Glutamatergic neuron (in vitro differentiated cells): ENCODE measurements around the gene NREP. TPM values are rescaled to one million over a fixed set of nuclear protein-coding genes. Genes with fewer than 3 reads are reported as not detected.

ENCODE experiments used
- DNase-seq: peaks from one replicate; pipeline ENCODE4 v3.0.0; 2022
- H3K27ac Mint-ChIP-seq: one replicate; pipeline ENCODE4 v1.8.0; 2020; ENCODE audit warnings: mild to moderate bottlenecking, mixed read lengths, inconsistent platforms; ENCODE audit not compliant: unreplicated experiment
- H3K27me3 Mint-ChIP-seq: one replicate; pipeline ENCODE4 v1.8.0; 2020; ENCODE audit warnings: mild to moderate bottlenecking, moderate library complexity, mixed read lengths, inconsistent platforms; ENCODE audit not compliant: unreplicated experiment
- H3K36me3 Mint-ChIP-seq: one replicate; pipeline ENCODE4 v1.8.0; 2020; ENCODE audit warnings: mild to moderate bottlenecking, mixed read lengths, inconsistent platforms; ENCODE audit not compliant: unreplicated experiment
- H3K4me1 Mint-ChIP-seq: one replicate; pipeline ENCODE4 v1.8.0; 2020; ENCODE audit warnings: mild to moderate bottlenecking, low read depth, mixed read lengths, inconsistent platforms; ENCODE audit not compliant: unreplicated experiment
- H3K4me3 Mint-ChIP-seq: one replicate; pipeline ENCODE4 v1.8.0; 2020; ENCODE audit warnings: mild to moderate bottlenecking, mixed read lengths, inconsistent platforms; ENCODE audit not compliant: unreplicated experiment
- H3K9me3 Mint-ChIP-seq: one replicate; pipeline ENCODE4 v1.8.0; 2020; ENCODE audit warnings: mild to moderate bottlenecking, moderate library complexity, mixed read lengths, inconsistent platforms; ENCODE audit not compliant: unreplicated experiment
- total RNA-seq: library from RNA; stranded (reverse); fragmentation: NEBNext Ultra II Directional; extraction: Animal tissue kit (Norgen Biotek cat#: 25700); gene quantifications from one replicate; pipeline ENCODE4 v1.2.1, GENCODE V29; 2021; ENCODE audit not compliant: unreplicated experiment
- TF ChIP-seq, protein P1 (sequence below): fragments of 200-600 bp; sonication (generic); IDR thresholded peaks from one replicate; pipeline ENCODE4 v1.5.0; 2021; ENCODE audit not compliant: partially characterized antibody, unreplicated experiment

NREP gene
- total RNA-seq, 1 donor from 2014 or later: 904 TPM

GRCh38 chr5:111752426-111752965 is 4.5 kb downstream of the NREP start:
- Mint-ChIP-seq H3K9me3 (peaks cover 16% of the 10 kb centered on the region), H3K27me3 (peaks cover 12% of the 10 kb centered on the region), H3K4me1 (peaks cover 48% of the 10 kb centered on the region), H3K4me3 (peak overlapping the region; percentile 85), H3K36me3 (peaks cover 5% of the 10 kb centered on the region), H3K27ac (peak overlapping the region; percentile 20)
- TF ChIP-seq, protein P1, sequence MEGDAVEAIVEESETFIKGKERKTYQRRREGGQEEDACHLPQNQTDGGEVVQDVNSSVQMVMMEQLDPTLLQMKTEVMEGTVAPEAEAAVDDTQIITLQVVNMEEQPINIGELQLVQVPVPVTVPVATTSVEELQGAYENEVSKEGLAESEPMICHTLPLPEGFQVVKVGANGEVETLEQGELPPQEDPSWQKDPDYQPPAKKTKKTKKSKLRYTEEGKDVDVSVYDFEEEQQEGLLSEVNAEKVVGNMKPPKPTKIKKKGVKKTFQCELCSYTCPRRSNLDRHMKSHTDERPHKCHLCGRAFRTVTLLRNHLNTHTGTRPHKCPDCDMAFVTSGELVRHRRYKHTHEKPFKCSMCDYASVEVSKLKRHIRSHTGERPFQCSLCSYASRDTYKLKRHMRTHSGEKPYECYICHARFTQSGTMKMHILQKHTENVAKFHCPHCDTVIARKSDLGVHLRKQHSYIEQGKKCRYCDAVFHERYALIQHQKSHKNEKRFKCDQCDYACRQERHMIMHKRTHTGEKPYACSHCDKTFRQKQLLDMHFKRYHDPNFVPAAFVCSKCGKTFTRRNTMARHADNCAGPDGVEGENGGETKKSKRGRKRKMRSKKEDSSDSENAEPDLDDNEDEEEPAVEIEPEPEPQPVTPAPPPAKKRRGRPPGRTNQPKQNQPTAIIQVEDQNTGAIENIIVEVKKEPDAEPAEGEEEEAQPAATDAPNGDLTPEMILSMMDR: no peak
- DNase-seq: no peak

DNA sequence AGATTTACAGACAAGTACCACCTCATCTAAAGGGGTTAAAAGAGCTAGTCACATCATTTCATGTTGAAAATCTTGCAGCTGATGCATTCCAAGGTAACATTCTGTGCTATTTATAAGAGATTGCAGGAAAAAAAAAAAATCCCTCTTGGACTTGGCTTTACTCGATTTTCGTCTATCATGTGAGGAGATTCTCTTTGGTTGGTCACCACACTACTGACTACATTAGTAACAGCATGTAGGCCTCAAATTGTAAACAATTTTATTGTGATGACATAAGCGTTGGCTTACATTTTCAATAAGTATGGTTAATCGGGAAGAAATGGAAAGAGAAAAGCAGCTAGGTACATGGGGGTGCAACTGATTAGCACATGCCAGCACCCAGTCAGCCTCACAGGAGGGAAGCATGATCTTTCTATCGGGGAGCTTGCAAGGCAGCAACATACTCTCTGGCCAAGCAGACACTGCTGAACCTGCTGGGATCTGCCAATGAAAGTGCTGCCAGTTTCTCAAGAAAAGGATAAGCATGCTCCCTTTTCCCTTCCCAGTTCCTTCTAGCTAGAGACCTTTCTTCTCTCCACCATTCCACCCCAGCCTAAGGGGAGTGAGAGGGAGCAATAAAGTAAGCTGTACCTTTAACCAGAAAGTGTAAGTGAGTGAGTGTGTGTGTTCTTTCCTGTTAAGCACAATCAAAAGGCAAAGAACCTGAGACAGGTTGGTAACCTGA is 7.5 kb downstream of the NREP start:
- TF ChIP-seq, protein P1: no peak
- H3K4me3 Mint-ChIP-seq: peak overlapping the region; percentile 50
- H3K27ac Mint-ChIP-seq: peak overlapping the region; percentile 55
- H3K9me3 Mint-ChIP-seq: no peaks in the 10 kb centered on the region
- H3K4me1 Mint-ChIP-seq: peaks cover 63% of the 10 kb centered on the region
- no peaks in the 10 kb centered on the region for H3K27me3 Mint-ChIP-seq
- no peak for DNase-seq
- peaks cover 5% of the 10 kb centered on the region for H3K36me3 Mint-ChIP-seq

DNA sequence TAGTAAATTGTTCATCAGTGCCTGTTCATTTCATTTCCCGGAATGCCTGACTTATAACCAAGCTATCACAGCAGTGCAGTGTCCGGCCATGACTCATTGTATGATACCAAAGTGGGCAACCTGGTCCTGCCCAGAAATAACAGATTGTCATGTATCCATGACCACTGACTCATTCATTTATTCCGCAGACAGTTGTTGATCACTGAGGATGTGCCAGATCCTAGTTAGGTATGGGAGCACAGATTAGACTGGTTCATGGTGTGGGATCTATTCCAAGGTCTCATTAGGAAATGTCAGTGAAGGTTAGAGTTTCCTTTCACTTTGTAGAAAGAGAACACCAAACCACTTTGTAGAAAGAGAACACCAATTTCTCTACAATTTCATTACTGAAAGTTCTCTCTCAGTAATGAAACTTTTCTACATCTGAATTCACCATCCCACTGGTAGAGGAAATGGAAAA is 8.7 kb downstream of the NREP start:
- no peaks in the 10 kb centered on the region for H3K9me3 Mint-ChIP-seq
- TF ChIP-seq, protein P1: no peak
- DNase-seq: no peak
- H3K36me3 Mint-ChIP-seq: peaks cover 5% of the 10 kb centered on the region
- H3K4me3 Mint-ChIP-seq: peak overlapping the region; percentile 74
- peak overlapping the region; percentile 46 for H3K27ac Mint-ChIP-seq
- peaks cover 67% of the 10 kb centered on the region for H3K4me1 Mint-ChIP-seq
- H3K27me3 Mint-ChIP-seq: peaks cover 2% of the 10 kb centered on the region

DNA sequence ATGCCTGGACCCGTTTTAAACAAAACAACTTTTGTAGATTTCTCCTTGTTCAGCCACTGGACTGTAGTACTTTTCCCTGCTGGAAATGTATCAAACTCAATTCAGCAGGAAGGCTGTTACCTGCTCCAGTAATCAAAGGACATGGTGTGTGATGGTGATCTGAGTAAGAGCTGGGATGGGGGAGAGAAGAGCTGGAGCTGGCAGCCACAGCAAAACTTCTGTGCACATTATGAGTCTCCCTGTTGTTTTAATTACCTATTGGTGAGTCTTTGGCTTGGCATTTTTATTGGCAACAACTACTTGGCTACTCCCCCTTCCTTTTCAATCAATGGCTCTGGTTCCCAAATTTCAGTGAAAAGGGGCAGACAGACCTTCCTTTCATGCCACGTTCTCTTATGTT is 9.7 kb downstream of the NREP start:
- DNase-seq: no peak
- Mint-ChIP-seq H3K27me3 (peaks cover 2% of the 10 kb centered on the region), H3K4me3 (peak overlapping the region; percentile 28), H3K9me3 (no peaks in the 10 kb centered on the region), H3K36me3 (peaks cover 5% of the 10 kb centered on the region), H3K4me1 (peaks cover 67% of the 10 kb centered on the region), H3K27ac (no peak overlapping the region)
- TF ChIP-seq, protein P1: no peak

GRCh38 chr5:111746791-111747190 is 10.2 kb downstream of the NREP start:
- H3K27ac Mint-ChIP-seq: no peak overlapping the region

More at GRCh38 chr5:111746791-111747190, 10.2 kb downstream of the NREP start:
- no peak for DNase-seq
- Mint-ChIP-seq H3K27me3 (peaks cover 2% of the 10 kb centered on the region), H3K36me3 (peaks cover 5% of the 10 kb centered on the region), H3K4me1 (peaks cover 70% of the 10 kb centered on the region), H3K4me3 (peak overlapping the region; percentile 35), H3K9me3 (no peaks in the 10 kb centered on the region)
- TF ChIP-seq, protein P1: no peak
